GM21528 (cell line): ENCODE results near the gene SPEM1.

Source experiments
- ATAC-seq: cut with Tn5 transposase; IDR thresholded peaks from one replicate; pipeline ENCODE4 v1.9.1; 2021; ENCODE audit warnings: mild to moderate bottlenecking, moderate library complexity; ENCODE audit not compliant: unreplicated experiment, low FRiP score

Gene SPEM1

DNA sequence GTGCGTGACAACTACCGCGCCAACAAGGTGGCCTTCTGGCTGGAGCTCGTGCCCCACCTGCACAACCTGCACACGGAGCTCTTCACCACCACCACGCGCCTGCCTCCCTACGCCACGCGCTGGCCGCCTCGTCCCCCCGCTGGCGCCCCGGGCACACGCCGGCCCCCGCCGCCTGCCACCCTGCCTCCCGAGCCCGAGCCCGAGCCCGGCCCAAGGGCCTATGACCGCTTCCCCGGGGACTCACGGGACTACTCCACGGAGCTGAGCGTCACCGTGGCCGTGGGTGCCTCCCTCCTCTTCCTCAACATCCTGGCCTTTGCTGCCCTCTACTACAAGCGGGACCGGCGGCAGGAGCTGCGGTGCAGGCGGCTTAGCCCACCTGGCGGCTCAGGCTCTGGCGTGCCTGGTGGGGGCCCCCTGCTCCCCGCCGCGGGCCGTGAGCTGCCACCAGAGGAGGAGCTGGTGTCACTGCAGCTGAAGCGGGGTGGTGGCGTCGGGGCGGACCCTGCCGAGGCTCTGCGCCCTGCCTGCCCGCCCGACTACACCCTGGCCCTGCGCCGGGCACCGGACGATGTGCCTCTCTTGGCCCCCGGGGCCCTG lies 3.0 kb upstream of the SPEM1 start:
- ATAC-seq = no peak

DNA sequence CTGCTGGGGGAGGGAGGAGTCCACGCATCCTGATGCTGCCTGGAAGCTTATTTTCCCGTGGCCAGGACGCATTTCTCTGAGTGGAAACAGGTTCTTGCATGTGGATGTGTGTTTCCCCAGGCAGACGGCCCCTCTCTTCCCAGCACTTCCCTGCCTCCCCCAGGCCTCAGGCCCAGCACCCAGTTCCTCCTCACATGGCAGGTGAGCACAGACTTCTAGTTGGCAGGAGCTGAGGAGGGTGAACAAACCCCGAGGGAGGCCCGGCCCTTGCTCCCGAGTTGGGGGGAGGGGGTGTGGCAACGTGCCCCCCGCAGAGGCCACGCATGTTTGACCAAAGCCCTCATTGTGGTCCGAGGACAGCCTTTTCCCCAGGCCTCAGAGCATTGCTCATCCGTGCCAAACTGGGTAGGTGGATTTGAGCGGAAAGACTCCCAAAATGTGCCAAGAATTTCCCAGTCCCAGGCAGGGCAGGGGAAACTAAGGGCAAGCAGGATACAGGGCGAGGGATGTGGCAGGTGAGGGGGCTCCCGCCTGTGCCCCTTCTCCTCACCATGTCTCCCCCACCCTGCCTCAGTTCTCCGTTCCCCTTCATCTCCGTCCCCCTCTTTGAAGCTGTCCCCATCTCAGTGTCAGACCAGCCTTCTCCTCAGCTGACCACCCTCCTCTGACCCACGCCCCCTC lies 1.5 kb upstream of the SPEM1 start:
- no peak for ATAC-seq

DNA sequence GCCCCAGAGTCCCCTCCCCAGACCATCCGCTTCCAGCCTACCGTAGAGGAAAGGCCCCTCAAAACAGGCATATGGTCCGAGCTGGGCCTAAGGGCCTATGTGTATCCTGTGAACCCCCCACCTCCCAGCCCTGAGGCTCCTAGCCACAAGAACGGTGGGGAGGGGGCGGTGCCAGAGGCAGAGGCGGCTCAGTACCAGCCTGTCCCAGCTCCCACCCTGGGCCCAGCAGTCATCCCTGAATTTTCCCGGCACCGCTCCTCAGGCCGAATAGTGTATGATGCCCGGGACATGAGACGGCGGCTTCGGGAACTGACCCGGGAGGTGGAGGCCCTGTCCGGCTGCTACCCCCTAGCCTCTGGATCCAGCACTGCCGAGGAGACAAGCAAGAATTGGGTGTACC lies 1.1 kb downstream of the SPEM1 start:
- ATAC-seq = no peak

DNA sequence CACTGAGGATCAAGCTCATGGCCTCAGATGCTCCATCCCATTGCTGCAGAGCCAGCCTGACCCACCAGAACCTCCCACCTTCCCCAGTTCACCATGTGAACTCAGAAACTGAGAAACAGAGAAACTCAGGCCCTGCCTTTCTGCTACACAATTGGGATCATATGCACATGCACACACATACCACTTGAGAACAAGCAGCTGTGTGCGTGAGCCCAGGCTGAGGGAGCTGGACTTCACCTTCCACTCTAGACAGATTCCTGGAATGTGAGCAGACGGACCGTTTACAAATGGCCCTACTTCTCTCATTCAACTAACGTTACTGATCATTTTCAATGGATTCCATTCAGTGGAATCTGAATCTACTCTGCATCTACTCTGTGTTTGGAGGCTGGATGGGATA lies 3.6 kb downstream of the SPEM1 start:
- no peak for ATAC-seq

- no peak for ATAC-seq
Measured at GRCh38 chr17:7425316-7425715, 5.2 kb downstream of the SPEM1 start, which contains the start of gene SPEM2. Gene SPEM2 (plus strand): TSS chr17:7425616. CDS start chr17:7425689, 73 bp downstream.

DNA sequence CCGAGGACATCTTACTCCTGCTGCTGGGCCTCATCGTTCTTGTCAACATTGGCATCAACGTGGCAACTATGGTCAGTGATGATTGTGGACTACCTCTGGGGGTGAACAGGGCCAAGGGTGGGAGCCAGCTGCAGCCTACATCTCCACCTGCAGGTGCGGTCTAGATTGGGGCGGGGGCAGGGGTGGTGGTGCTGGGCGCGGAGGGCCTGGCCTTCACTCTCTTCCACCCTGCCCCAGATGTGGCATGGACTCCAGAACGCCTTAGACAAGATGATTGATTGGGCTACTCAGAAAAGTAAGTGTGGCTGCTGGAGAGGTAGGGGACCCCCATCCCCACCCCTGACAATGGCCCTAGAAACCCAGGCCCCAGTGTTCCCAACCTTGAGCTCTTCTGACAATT lies 5.6 kb downstream of the SPEM1 start:
- no peak for ATAC-seq

GRCh38 chr17:7426203-7426863 lies 6.2 kb downstream of the SPEM1 start:
- no peak for ATAC-seq

DNA sequence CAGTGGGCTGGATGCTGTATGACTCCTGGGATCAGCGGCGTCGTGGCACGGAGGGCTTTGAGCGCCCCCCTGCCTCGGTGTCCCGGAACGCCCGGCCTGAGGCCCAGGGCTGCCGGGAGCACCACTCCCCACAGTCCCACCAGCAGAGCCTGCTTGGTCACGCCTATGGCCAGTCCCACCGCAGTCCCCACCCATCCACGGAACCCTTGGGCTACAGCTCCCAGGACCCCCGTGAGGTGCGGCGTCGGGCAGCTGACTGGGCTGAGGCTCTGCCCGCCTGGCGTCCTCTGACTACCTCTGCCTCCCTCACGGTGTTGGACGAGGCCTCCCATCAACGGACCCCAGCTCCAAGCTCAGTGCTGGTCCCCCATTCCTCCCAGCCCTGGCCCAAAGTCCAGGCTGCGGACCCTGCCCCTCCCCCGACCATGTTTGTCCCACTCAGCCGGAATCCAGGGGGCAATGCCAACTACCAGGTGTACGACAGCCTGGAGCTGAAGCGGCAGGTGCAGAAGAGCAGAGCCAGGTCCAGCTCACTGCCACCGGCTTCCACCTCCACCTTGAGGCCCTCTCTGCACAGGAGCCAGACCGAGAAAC lies 6.9 kb downstream of the SPEM1 start:
- no peak for ATAC-seq

DNA sequence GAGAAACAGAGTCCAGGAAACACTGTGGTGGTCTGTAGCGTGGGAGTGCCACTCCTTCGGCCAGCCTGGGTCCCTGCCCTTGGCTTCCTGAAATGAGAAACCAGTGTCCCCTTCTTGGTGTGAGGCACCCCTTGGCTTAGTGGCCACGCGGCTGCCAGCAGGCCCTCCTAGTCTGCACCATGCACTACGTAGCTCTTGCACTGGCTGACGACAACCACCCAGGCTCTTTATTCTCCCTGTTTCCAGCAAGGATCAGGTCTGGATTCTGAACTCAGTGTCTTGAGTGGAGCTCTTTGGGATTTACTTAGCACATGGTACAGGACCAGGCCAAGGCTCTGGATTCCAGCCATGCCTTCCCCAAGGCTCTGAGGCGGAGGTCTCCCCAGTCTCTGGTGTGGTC lies 7.4 kb downstream of the SPEM1 start:
- ATAC-seq = no peak

DNA sequence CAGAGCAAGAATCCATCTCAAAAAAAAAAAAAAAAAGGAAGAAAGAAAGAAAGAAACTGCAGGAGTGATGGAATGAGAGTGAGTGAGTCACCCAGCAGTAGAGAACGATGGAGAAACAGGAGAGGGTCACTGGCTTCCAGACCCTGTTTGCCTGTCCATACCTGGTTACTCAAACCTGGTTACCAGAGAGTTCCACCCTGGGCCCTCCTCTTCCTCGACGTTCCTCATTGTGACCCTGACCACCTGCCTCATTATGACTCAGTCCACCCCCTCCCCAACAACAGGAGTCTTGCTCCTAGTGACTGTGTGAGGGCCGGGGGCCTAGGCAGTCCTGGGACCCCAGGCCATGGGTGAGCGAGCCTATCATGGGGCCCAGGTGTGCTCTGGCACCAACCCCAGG lies 8.4 kb downstream of the SPEM1 start, which contains the start of gene SPEM3:
TSS of gene SPEM3 (plus strand) at position 301 of the 400 bp plus-strand sequence. CDS start at position 347, 46 bp downstream.
- ATAC-seq = no peak

- no peak for ATAC-seq
Measured at GRCh38 chr17:7429722-7430121, 9.6 kb downstream of the SPEM1 start.

GRCh38 chr17:7431231-7431630 lies 11.1 kb downstream of the SPEM1 start:
- no peak for ATAC-seq

GRCh38 chr17:7432296-7432695 lies 12.2 kb downstream of the SPEM1 start:
- ATAC-seq = no peak

DNA sequence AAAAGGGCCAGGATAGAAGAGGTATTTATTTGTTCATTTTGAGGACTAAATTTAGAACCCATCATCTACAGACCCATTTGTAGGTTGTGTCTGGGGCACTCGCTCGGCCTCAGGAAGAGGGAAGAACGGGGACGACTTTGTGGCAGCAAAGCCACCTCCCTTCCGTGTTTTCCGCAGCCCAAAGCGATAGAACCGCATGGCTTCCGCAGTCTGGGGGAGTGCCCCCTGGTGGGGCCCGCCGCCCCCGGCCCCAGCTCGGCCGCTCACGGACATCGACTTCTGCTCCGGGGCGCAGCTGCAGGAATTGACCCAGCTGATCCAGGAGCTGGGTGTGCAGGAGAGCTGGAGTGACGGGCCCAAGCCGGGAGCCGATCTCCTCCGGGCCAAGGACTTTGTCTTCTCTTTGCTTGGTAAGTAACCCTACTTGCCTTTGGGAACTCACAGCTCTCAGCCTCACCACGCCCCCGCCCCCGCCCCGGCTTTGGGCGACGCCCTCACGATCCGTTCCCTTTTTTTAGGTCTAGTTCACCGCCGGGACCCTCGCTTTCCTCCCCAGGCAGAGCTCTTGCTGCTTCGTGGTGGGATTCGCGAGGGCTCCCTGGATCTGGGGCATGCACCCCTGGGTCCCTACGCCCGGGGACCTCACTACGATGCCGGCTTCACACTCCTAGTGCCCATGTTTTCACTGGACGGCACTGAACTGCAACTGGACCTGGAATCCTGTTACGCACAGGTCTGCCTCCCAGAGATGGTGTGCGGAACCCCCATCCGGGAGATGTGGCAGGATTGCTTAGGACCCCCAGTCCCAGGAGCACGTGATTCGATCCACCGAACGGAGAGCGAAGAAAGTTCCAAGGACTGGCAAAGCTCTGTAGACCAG lies 15.8 kb downstream of the SPEM1 start:
- peak; percentile 13 for ATAC-seq

DNA sequence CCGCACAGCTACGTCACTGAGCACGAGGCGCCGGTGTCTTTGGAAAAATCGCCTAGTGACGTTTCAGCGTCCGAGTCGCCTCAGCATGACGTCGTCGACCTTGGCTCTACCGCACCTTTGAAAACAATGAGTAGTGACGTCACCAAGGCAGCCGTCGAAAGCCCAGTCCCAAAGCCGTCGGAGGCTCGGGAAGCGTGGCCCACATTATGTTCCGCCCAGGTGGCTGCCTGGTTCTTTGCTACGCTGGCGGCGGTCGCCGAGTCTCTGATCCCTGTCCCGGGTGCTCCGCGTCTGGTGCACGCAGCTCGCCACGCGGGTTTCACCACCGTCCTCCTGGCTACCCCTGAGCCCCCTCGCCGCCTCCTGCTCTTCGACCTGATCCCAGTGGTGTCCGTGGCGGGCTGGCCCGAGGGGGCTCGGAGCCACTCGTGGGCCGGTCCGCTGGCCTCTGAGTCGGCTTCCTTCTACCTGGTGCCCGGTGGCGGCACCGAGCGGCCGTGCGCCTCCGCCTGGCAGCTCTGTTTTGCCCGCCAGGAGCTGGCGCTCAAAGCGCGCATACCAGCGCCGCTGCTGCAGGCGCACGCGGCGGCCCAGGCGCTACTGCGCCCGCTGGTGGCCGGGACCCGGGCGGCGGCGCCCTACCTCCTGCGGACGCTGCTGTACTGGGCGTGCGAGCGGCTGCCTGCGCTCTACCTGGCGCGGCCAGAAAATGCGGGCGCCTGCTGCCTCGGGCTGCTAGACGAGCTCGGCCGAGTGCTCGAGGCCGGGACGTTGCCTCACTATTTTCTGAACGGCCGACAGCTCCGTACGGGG lies 16.6 kb downstream of the SPEM1 start:
- ATAC-seq = no peak

DNA sequence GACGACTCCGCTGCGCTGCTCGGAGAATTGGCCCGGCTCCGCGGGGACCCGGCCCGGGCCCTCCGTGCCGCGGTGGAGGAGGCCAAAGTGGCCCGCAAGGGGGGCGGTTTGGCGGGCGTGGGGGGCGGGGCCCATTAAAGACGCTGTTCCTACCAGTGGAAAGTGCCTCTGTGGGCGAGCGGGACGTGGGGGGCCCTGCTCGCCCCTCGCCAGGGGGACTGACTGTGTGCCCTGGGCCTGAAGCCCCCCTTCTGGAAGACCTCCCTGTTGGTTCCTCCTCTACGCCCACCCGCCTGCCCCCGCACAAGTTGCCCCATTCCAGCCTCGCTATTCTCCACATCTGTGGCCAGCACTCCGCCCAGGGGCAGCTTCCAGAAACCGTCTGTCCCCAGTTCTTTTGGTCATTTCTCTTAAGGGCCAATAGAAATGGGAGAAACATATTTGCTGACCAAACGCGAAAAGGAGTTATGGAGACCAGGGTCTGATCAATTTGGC lies 17.3 kb downstream of the SPEM1 start:
- ATAC-seq = no peak

DNA sequence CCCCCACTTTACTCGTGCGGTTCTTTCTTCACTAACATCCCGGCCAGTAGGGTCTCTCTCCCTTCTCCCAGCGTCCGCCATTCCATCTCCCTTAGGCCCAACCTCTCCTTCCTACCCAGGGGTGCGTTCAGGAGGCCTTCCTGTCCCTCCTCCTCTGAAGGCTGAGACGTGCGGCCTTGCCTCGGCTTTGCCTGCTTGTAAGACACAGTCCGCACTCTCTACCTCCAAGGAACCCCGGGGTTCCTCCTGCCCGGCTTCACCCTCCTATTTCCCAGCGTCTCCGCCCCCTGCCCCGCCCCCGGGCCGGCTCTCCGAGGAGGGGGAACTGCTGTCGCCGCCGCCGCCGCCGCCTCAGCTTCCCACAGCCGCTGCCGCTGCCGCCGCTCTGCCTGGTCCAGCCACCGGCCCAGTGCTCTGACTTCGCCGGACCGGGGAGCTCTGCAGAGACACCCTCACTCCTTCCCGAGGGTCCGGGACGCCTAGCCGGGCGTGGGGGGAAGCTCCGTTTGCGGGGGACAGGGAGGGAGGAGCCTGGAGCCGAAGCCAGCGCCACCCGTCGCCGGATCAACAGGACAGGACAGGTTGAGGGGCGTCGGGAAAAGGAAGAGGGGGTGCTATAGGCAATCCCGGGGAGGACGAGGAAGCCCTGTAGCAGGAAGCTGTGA lies 18.0 kb downstream of the SPEM1 start:
- no peak for ATAC-seq

DNA sequence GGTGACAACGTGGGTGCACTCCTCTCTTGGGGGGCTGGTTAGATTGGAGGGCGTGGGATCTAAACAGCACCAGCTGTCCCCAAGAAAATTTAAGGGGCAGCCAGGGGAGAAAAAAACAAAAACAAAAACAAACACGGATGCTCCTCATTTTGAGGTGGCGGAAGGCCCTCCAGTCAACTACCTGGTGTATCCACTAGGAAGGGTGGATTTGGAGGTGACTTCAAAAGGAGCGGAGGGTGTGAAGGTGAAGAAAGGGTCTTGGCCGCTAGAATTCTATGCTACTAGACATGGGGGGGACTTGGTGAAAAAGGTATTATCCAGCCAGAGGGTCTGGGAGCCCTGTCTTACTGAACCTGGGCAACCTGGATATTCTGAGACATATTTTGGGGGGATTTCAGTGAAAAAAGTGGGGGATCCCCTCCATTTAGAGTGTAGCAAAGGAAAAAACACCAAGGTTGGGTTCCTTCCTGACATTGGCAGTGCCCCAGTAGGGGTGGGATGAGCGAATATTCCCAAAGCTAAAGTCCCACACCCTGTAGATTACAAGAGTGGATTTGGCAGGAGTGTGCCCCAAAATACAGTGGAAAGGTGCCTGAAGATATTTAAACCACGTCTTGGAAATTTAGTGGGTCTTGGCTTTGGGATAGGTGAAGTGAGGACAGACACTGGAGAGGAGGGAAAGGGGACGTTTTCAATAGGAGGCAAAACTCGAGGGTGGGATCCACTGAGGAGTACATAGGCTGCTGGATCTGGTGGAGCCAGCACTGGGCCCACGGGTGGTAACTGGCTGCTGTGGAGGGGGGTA lies 18.7 kb downstream of the SPEM1 start:
- ATAC-seq = no peak
